Smooth muscle cell (in vitro differentiated cells): Measurements from ENCODE around the gene MAP3K2. TPM values are rescaled to one million over a fixed set of nuclear protein-coding genes. Genes with fewer than 3 reads are reported as not detected.
A peak's percentile ranks its signal among the peaks of the same experiment; 100 is the strongest.

Experiments used
- DNase-seq: peaks from one replicate; lab custom pipeline; 2025; ENCODE audit not compliant: unreplicated experiment; lab: John Stamatoyannopoulos, UW
- H2AFZ ChIP-seq: fragments of 200-600 bp; sonication (generic); 2 replicates; pipeline ENCODE4 v1.6.0; 2016; ENCODE audit warnings: antibody characterized with exemption, low read depth, mild to moderate bottlenecking
- H3F3A ChIP-seq: fragments of 200-600 bp; sonication (generic); 2 replicates; pipeline ENCODE4 v1.6.0; 2017; ENCODE audit warnings: antibody characterized with exemption, low read depth
- H3K27ac ChIP-seq: fragments of 200-600 bp; sonication (generic); 2 replicates; pipeline ENCODE4 v1.5.1; 2016; ENCODE audit warnings: low read depth, mild to moderate bottlenecking
- H3K27me3 ChIP-seq: fragments of 200-600 bp; sonication (generic); 2 replicates; pipeline ENCODE4 v1.6.1; 2016; ENCODE audit warnings: low read depth, mild to moderate bottlenecking
- H3K36me3 ChIP-seq: fragments of 200-600 bp; sonication (generic); 2 replicates; pipeline ENCODE4 v1.5.1; 2016; ENCODE audit warnings: low read depth
- H3K4me1 ChIP-seq: fragments of 200-600 bp; sonication (generic); 2 replicates; pipeline ENCODE4 v1.5.1; 2016; ENCODE audit warnings: low read depth
- H3K4me2 ChIP-seq: fragments of 200-600 bp; sonication (generic); 2 replicates; pipeline ENCODE4 v1.6.0; 2016; ENCODE audit warnings: mild to moderate bottlenecking
- H3K4me3 ChIP-seq: fragments of 200-600 bp; sonication (generic); 2 replicates; pipeline ENCODE4 v1.5.1; 2016; ENCODE audit warnings: mild to moderate bottlenecking
- H3K79me2 ChIP-seq: fragments of 200-600 bp; sonication (generic); 2 replicates; pipeline ENCODE4 v1.6.0; 2016; ENCODE audit warnings: low read depth, mild to moderate bottlenecking
- H3K9ac ChIP-seq: fragments of 200-600 bp; sonication (generic); 2 replicates; pipeline ENCODE4 v1.6.0; 2016; ENCODE audit warnings: low read depth
- H3K9me3 ChIP-seq: fragments of 200-600 bp; sonication (generic); replicated peaks from 2 replicates; pipeline ENCODE4 v1.5.1; 2016; ENCODE audit warnings: low read depth
- H4K20me1 ChIP-seq: fragments of 200-600 bp; sonication (generic); 2 replicates; pipeline ENCODE4 v1.6.0; 2016; ENCODE audit warnings: low read depth
- WGBS: methylation state at CpG from one replicate; pipeline ENCODE4 v1.1.7; 2016; ENCODE audit warnings: low lambda C conversion rate; 5-methylcytosine and 5-hydroxymethylcytosine counted together
- polyA plus RNA-seq: library from polyadenylated mRNA; unstranded; fragments of >200 nt; fragmentation: Nextera tagmentation; extraction: Ambion mirVana; gene quantifications from 2 replicates; pipeline ENCODE4 v1.2.1, GENCODE V29; 2016
- total RNA-seq: library from RNA; depleted of rRNA; stranded (reverse); fragments of >200 nt; gene quantifications from 2 replicates; pipeline ENCODE4 v1.2.3, GENCODE V29; 2014
- TF ChIP-seq, protein P1 (sequence below): fragments of 200-600 bp; sonication (generic); IDR thresholded peaks from 2 replicates; pipeline ENCODE4 v1.5.1; 2017; ENCODE audit warnings: borderline replicate concordance, mild to moderate bottlenecking, antibody characterized with exemption; ENCODE audit not compliant: insufficient read depth, poor library complexity, severe bottlenecking

The MAP3K2 gene
- total and polyA plus RNA-seq, 2 experiments from 2014 or later, result 39.2 to 46.7 TPM

DNA sequence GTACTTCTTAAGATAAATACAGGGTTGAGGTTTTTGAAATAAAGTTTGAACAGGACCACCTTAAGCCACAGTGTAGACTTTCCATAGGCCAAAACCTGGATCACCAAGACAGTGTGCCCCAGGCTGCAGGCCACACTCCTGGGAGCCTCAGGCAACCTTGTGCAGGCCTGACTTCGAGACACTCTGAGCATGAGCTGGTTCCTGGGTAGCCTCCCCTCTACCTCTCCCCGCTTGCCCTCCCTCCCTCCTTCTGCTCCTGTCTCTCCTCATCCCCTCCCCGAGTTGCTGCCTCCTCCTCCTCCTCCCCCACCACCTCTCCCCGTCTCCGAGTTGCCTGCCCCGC, 19.9 kb upstream of the MAP3K2 start:
- Histone ChIP-seq H3K36me3 (no peaks in the 10 kb centered on the region), H3F3A (peaks cover 25% of the 10 kb centered on the region), H3K27me3 (no peaks in the 10 kb centered on the region), H3K4me1 (peaks cover 5% of the 10 kb centered on the region), H2AFZ (no peak overlapping the region), H3K4me2 (no peak overlapping the region), H3K9me3 (no peaks in the 10 kb centered on the region), H3K4me3 (no peak overlapping the region), H3K9ac (peak overlapping the region; percentile 58), H3K27ac (peak overlapping the region; percentile 90), H3K79me2 (no peaks in the 10 kb centered on the region), H4K20me1 (no peaks in the 10 kb centered on the region)
- DNase-seq, result no peak
- 0% methylated on average over 1 of the region's 6 CpGs for WGBS
- TF ChIP-seq, protein P1, sequence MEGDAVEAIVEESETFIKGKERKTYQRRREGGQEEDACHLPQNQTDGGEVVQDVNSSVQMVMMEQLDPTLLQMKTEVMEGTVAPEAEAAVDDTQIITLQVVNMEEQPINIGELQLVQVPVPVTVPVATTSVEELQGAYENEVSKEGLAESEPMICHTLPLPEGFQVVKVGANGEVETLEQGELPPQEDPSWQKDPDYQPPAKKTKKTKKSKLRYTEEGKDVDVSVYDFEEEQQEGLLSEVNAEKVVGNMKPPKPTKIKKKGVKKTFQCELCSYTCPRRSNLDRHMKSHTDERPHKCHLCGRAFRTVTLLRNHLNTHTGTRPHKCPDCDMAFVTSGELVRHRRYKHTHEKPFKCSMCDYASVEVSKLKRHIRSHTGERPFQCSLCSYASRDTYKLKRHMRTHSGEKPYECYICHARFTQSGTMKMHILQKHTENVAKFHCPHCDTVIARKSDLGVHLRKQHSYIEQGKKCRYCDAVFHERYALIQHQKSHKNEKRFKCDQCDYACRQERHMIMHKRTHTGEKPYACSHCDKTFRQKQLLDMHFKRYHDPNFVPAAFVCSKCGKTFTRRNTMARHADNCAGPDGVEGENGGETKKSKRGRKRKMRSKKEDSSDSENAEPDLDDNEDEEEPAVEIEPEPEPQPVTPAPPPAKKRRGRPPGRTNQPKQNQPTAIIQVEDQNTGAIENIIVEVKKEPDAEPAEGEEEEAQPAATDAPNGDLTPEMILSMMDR, result no peak

DNA sequence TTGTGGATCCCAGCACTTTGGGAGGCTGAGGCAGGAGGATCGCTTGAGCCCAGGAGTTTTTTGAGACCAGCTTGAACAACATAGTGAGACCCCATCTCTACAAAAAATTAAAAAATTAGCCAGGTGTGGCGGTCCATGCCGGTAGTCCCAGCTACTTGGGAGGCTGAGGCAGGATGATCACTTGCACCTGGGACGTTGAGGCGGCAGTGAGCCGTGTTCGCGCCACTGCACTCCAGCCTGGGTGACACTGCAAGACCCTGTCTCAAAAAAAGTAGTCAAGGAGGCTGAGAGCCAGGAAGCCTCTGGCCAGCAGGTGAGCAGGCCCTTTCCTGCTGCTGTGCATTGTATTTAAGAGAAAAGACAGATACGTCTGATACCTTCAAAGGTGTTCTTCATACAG, 19.3 kb upstream of the MAP3K2 start:
- no peak overlapping the region for H3K4me3 ChIP-seq
- no peaks in the 10 kb centered on the region for H3K9me3 ChIP-seq
- H3K79me2 ChIP-seq, result no peaks in the 10 kb centered on the region
- no peaks in the 10 kb centered on the region for H4K20me1 ChIP-seq
- H3K9ac ChIP-seq, result peak overlapping the region; percentile 60
- H3K27me3 ChIP-seq, result no peaks in the 10 kb centered on the region
- no peak overlapping the region for H2AFZ ChIP-seq
- 93% methylated on average over 9 of the region's 9 CpGs for WGBS
- no peak for DNase-seq
- peak overlapping the region; percentile 14 for H3K4me2 ChIP-seq
- TF ChIP-seq, protein P1, result no peak
- H3F3A ChIP-seq, result peaks cover 29% of the 10 kb centered on the region
- peaks cover 5% of the 10 kb centered on the region for H3K4me1 ChIP-seq
- peak overlapping the region; percentile 90 for H3K27ac ChIP-seq
- no peaks in the 10 kb centered on the region for H3K36me3 ChIP-seq

DNA sequence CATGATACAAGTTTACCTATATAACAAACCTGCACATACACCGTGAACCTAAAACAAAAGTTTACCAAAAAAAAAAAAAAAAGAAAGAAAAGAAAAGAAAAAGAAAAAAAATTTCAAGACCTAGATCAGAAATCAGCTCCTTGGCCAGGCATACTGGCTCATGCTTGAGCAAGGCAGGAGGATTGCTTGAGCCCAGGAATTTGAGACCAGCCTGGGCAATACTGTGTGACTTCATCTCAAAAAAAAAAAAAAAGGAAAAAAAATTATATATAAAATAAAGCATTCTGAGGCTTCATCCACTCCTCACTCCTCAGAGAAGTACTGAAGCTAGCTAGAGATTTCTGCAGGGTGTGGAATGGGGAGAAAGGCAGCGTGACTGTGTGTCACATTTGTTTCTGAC, 18.7 kb upstream of the MAP3K2 start:
- 94% methylated on average over 2 of the region's 2 CpGs for WGBS
- peak overlapping the region; percentile 90 for H3K27ac ChIP-seq
- peaks cover 5% of the 10 kb centered on the region for H3K4me1 ChIP-seq
- peak overlapping the region; percentile 60 for H3K9ac ChIP-seq
- TF ChIP-seq, protein P1, result no peak
- H3K36me3 ChIP-seq, result no peaks in the 10 kb centered on the region
- no peak for DNase-seq
- peak overlapping the region; percentile 14 for H3K4me2 ChIP-seq
- no peaks in the 10 kb centered on the region for H3K27me3 ChIP-seq
- no peaks in the 10 kb centered on the region for H3K9me3 ChIP-seq
- H3K79me2 ChIP-seq, result no peaks in the 10 kb centered on the region
- H2AFZ ChIP-seq, result no peak overlapping the region
- H4K20me1 ChIP-seq, result no peaks in the 10 kb centered on the region
- H3F3A ChIP-seq, result peaks cover 29% of the 10 kb centered on the region
- no peak overlapping the region for H3K4me3 ChIP-seq

DNA sequence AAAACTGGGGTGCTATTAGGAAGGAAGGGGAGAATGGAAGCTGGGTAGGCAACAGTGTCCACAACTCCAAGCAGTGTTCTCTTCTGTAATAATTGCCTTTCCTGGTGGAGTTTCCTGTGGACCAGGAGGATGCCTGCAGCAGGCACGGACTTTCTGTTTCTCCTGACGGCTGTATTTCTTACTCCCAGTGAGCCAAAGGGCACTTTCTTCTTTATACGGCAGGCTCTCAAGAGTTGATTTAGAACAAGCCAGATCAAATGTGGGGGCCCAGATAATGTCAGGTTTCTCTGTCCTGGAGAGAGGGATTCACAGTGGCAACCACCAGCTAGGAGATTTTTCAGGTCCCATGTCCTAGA, 17.5 kb upstream of the MAP3K2 start:
- no peaks in the 10 kb centered on the region for H4K20me1 ChIP-seq
- no peaks in the 10 kb centered on the region for H3K9me3 ChIP-seq
- no peak overlapping the region for H3K4me3 ChIP-seq
- no peak overlapping the region for H3K4me2 ChIP-seq
- TF ChIP-seq, protein P1, result no peak
- WGBS, result 82% methylated on average over 3 of the region's 3 CpGs
- no peak for DNase-seq
- no peaks in the 10 kb centered on the region for H3K36me3 ChIP-seq
- peaks cover 5% of the 10 kb centered on the region for H3K4me1 ChIP-seq
- H3F3A ChIP-seq, result peaks cover 20% of the 10 kb centered on the region
- H3K79me2 ChIP-seq, result no peaks in the 10 kb centered on the region
- no peak overlapping the region for H3K9ac ChIP-seq
- no peaks in the 10 kb centered on the region for H3K27me3 ChIP-seq
- H3K27ac ChIP-seq, result no peak overlapping the region
- H2AFZ ChIP-seq, result no peak overlapping the region
